Omental fat pad (tissue), 4 donors: ENCODE results near the gene SLC8A3. TPM values are rescaled to one million over a fixed set of nuclear protein-coding genes. Genes with fewer than 3 reads are reported as not detected.

ENCODE experiments used
- ATAC-seq: fragments of 150-250 bp; one replicate; pipeline ENCODE4 v1.9.1; 2016; ENCODE audit warnings: mild to moderate bottlenecking, moderate library complexity; ENCODE audit not compliant: low FRiP score
- DNase-seq: peaks from one replicate; pipeline ENCODE4 v3.0.0-alpha.2; 2019; ENCODE audit warnings: low spot score
- CTCF ChIP-seq, 3 donors: fragments of 450-650 bp; IDR thresholded peaks; one replicate each; pipeline ENCODE4 v1.5.1; 2016 to 2017; ENCODE audit warnings: antibody characterized with exemption in 3 of 3, mild to moderate bottlenecking in 3 of 3, moderate library complexity in 2 of 3
- total RNA-seq, 4 donors: library from RNA; depleted of rRNA; stranded (reverse); fragments of >200 nt; gene quantifications; one replicate each; pipeline ENCODE4 v1.1.0, GENCODE V29; 2016

The SLC8A3 gene
- total RNA-seq, 4 donors from 2014 or later, result 0.09 to 0.79 (median 0.24) TPM; not detected in 1

GRCh38 chr14:70045844-70046535 lies 142.8 kb downstream of the SLC8A3 start:
- no peak for TF ChIP-seq CTCF (IDR thresholded peaks at IDR 0.05)
- ATAC-seq (peak; percentile 44), DNase-seq (no peak)

- no peak for TF ChIP-seq CTCF (IDR thresholded peaks at IDR 0.05)
- ATAC-seq, result no peak
- DNase-seq, result no peak
Observed at GRCh38 chr14:70045310-70045709, 143.4 kb downstream of the SLC8A3 start.

- DNase-seq, result no peak
- TF ChIP-seq CTCF (IDR thresholded peaks at IDR 0.05), result no peak
- ATAC-seq, result no peak
Observed at GRCh38 chr14:70043001-70043400, 145.8 kb downstream of the SLC8A3 start.

GRCh38 chr14:70036665-70037064 lies 152.1 kb downstream of the SLC8A3 start:
- DNase-seq (no peak), ATAC-seq (no peak)
- TF ChIP-seq CTCF (IDR thresholded peaks at IDR 0.05), result no peak

- ATAC-seq (no peak), DNase-seq (no peak)
- no peak for TF ChIP-seq CTCF (IDR thresholded peaks at IDR 0.05)
Observed at GRCh38 chr14:70034257-70034656, 154.5 kb downstream of the SLC8A3 start.

- no peak for DNase-seq
- no peak for ATAC-seq
- no peak for TF ChIP-seq CTCF (IDR thresholded peaks at IDR 0.05)
Observed at GRCh38 chr14:70033561-70033960, 155.2 kb downstream of the SLC8A3 start.

GRCh38 chr14:70033116-70033515 lies 155.6 kb downstream of the SLC8A3 start:
- DNase-seq (no peak), ATAC-seq (no peak)
- TF ChIP-seq CTCF (IDR thresholded peaks at IDR 0.05), result no peak
